GM18499 (cell line): ENCODE measurements around the gene PLCH1.

Experiments
- ATAC-seq: cut with Tn5 transposase; IDR thresholded peaks from one replicate; pipeline ENCODE4 v1.9.1; 2021; ENCODE audit warnings: moderate number of reproducible peaks; ENCODE audit not compliant: insufficient read depth, unreplicated experiment

The PLCH1 gene

GRCh38 chr3:155495387-155495786 is 249.5 kb downstream of the PLCH1 start:
- ATAC-seq = peak; percentile 84

- peak; percentile 53 for ATAC-seq
These were observed 250.5 kb downstream of the PLCH1 start for GRCh38 chr3:155494332-155494731.

GRCh38 chr3:155492841-155493240 is 252.0 kb downstream of the PLCH1 start:
- ATAC-seq = no peak

GRCh38 chr3:155491696-155492095 is 253.2 kb downstream of the PLCH1 start:
- ATAC-seq = no peak

GRCh38 chr3:155488671-155489070 is 256.2 kb downstream of the PLCH1 start:
- no peak for ATAC-seq

GRCh38 chr3:155485897-155486296 is 259.0 kb downstream of the PLCH1 start:
- no peak for ATAC-seq

- no peak for ATAC-seq
These were observed 263.3 kb downstream of the PLCH1 start for GRCh38 chr3:155481591-155481990.

- no peak for ATAC-seq
These were observed 263.8 kb downstream of the PLCH1 start for GRCh38 chr3:155481089-155481488.

- ATAC-seq = no peak
These were observed 279.2 kb downstream of the PLCH1 start for GRCh38 chr3:155465664-155466063.

- ATAC-seq = no peak
These were observed 282.2 kb downstream of the PLCH1 start for GRCh38 chr3:155462672-155463071.

GRCh38 chr3:155457591-155457990 is 287.3 kb downstream of the PLCH1 start:
- no peak for ATAC-seq

GRCh38 chr3:155455765-155456164 is 289.1 kb downstream of the PLCH1 start:
- no peak for ATAC-seq

GRCh38 chr3:155453512-155453911 is 291.4 kb downstream of the PLCH1 start:
- ATAC-seq = no peak

GRCh38 chr3:155449613-155450267 is 295.1 kb downstream of the PLCH1 start:
- ATAC-seq = no peak

GRCh38 chr3:155448531-155448930 is 296.3 kb downstream of the PLCH1 start:
- ATAC-seq = no peak

- ATAC-seq = no peak
These were observed 298.5 kb downstream of the PLCH1 start for GRCh38 chr3:155446366-155446765.

- no peak for ATAC-seq
These were observed 300.1 kb downstream of the PLCH1 start for GRCh38 chr3:155444771-155445170.

- ATAC-seq = no peak
These were observed 301.1 kb downstream of the PLCH1 start for GRCh38 chr3:155443815-155444214.

GRCh38 chr3:155442072-155442471 is 302.8 kb downstream of the PLCH1 start:
- ATAC-seq = no peak

GRCh38 chr3:155441506-155441905 is 303.4 kb downstream of the PLCH1 start:
- no peak for ATAC-seq

- no peak for ATAC-seq
These were observed 303.8 kb downstream of the PLCH1 start for GRCh38 chr3:155441026-155441425.

GRCh38 chr3:155435821-155436220 is 309.1 kb downstream of the PLCH1 start:
- no peak for ATAC-seq
